ENCODE data around the gene MKLN1. TPM values are rescaled to one million over a fixed set of nuclear protein-coding genes. Genes with fewer than 3 reads are reported as not detected.
A peak's percentile ranks its signal among the peaks of the same experiment; 100 is the strongest.

The MKLN1 gene
- total and polyA plus RNA-seq, 2 donors from 2014 or later, result 24.4 to 77.0 TPM

GRCh38 chr7:131281266-131282048 lies 46.2 kb upstream of the MKLN1 start:
- FAIRE-seq, result no peak
- Histone ChIP-seq H3K9ac (ENCODE audit: low read length in 3 of 3) (no peak overlapping the region), H3K4me3 (ENCODE audit: low read length in 3 of 3) (no peak overlapping the region), H3K27me3 (ENCODE audit: control insufficient read depth, insufficient read depth, low read length) (no peaks in the 10 kb centered on the region), H3K9me3 (ENCODE audit: control insufficient read depth in 2 of 3, insufficient read depth in 1 of 3, low read length in 3 of 3) (peaks cover 0 to 5% (median 0%) of the 10 kb centered on the region in 3 donors), H3K27ac (ENCODE audit: low read depth in 2 of 2, low read length in 2 of 2) (no peak overlapping the region), H3K36me3 (ENCODE audit: control insufficient read depth in 2 of 3, insufficient read depth in 3 of 3, low read length in 3 of 3) (no peaks in the 10 kb centered on the region), H3K4me1 (ENCODE audit: control insufficient read depth in 2 of 3, insufficient read depth in 2 of 3, low read depth in 1 of 3, low read length in 3 of 3) (no peaks in the 10 kb centered on the region)
- intact Hi-C loops (cut with DNase I), result no loop called here
- TF ChIP-seq, protein P1, sequence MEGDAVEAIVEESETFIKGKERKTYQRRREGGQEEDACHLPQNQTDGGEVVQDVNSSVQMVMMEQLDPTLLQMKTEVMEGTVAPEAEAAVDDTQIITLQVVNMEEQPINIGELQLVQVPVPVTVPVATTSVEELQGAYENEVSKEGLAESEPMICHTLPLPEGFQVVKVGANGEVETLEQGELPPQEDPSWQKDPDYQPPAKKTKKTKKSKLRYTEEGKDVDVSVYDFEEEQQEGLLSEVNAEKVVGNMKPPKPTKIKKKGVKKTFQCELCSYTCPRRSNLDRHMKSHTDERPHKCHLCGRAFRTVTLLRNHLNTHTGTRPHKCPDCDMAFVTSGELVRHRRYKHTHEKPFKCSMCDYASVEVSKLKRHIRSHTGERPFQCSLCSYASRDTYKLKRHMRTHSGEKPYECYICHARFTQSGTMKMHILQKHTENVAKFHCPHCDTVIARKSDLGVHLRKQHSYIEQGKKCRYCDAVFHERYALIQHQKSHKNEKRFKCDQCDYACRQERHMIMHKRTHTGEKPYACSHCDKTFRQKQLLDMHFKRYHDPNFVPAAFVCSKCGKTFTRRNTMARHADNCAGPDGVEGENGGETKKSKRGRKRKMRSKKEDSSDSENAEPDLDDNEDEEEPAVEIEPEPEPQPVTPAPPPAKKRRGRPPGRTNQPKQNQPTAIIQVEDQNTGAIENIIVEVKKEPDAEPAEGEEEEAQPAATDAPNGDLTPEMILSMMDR (IDR thresholded peaks at IDR 0.05; ENCODE audit: borderline replicate concordance, extremely low read depth, insufficient read depth), result no peak
- no peak for DNase-seq

DNA sequence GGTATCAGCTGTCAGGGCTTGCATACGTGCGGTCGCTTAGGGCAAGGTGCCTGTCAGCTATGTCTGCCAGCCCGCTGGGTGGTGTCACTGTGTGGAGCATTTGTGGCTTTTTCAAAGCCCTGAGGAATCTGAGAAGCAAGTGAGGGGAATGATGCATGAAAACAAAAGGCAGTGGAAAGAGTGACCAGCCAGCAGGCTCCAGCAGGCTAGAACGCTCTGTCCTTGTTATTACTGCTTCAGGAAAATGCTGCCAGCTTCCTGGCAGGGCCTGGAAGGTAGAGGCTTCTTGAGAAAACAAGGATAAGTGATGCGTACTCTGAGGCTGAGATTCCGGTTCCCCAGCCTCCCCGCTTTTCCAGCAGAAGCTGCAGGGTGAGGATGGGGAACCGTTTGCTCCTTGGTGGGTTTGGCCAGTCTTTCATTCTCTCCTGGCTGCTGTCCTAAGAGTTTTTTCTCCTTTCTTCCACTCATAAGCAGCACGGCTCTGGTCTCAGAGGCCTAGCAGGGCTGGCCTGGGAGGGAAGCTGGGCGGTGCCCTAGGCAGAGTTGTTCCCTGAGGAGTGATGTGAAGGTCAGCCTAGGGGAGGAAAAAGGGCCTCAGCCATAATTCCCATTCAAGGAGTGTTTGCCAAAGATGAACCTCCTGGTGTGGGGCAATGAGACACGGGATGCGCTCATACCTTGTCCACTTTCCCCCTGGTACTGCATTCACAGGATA lies 42.8 kb upstream of the MKLN1 start:
- Histone ChIP-seq H3K4me3 (ENCODE audit: low read length in 3 of 3) (no peak overlapping the region), H3K27me3 (ENCODE audit: control insufficient read depth, insufficient read depth, low read length) (no peaks in the 10 kb centered on the region), H3K9me3 (ENCODE audit: control insufficient read depth in 2 of 3, insufficient read depth in 1 of 3, low read length in 3 of 3) (peaks cover 0 to 5% (median 0%) of the 10 kb centered on the region in 3 donors), H3K9ac (ENCODE audit: low read length in 3 of 3) (no peak overlapping the region), H3K36me3 (ENCODE audit: control insufficient read depth in 2 of 3, insufficient read depth in 3 of 3, low read length in 3 of 3) (no peaks in the 10 kb centered on the region), H3K4me1 (ENCODE audit: control insufficient read depth in 2 of 3, insufficient read depth in 2 of 3, low read depth in 1 of 3, low read length in 3 of 3) (no peaks in the 10 kb centered on the region), H3K27ac (ENCODE audit: low read depth in 2 of 2, low read length in 2 of 2) (peak overlapping the region in 1 of 2 donors; percentile 45)
- intact Hi-C loops (cut with DNase I), result no loop called here
- DNase-seq (peak; percentile 24 to 89 (median 34)), FAIRE-seq (no peak)
- TF ChIP-seq, protein P1 (IDR thresholded peaks at IDR 0.05; ENCODE audit: borderline replicate concordance, extremely low read depth, insufficient read depth), result no peak

- intact Hi-C loops (cut with DNase I), result no loop called here
- DNase-seq, result no peak
- Histone ChIP-seq H3K27me3 (ENCODE audit: control insufficient read depth, insufficient read depth, low read length) (no peaks in the 10 kb centered on the region), H3K4me1 (ENCODE audit: control insufficient read depth in 2 of 3, insufficient read depth in 2 of 3, low read depth in 1 of 3, low read length in 3 of 3) (no peaks in the 10 kb centered on the region), H3K9me3 (ENCODE audit: control insufficient read depth in 2 of 3, insufficient read depth in 1 of 3, low read length in 3 of 3) (no peaks in the 10 kb centered on the region), H3K9ac (ENCODE audit: low read length in 3 of 3) (no peak overlapping the region), H3K4me3 (ENCODE audit: low read length in 3 of 3) (no peak overlapping the region), H3K36me3 (ENCODE audit: control insufficient read depth in 2 of 3, insufficient read depth in 3 of 3, low read length in 3 of 3) (no peaks in the 10 kb centered on the region), H3K27ac (ENCODE audit: low read depth in 2 of 2, low read length in 2 of 2) (peak overlapping the region in 1 of 2 donors; percentile 6)
- no peak for FAIRE-seq
- TF ChIP-seq, protein P1 (IDR thresholded peaks at IDR 0.05; ENCODE audit: borderline replicate concordance, extremely low read depth, insufficient read depth), result no peak
Observed at GRCh38 chr7:131285556-131285955, 42.1 kb upstream of the MKLN1 start.
